GM23338 (cell line): ENCODE data around the gene PTH2. TPM values are rescaled to one million over a fixed set of nuclear protein-coding genes. Genes with fewer than 3 reads are reported as not detected.

ENCODE experiments used
- ATAC-seq: fragments of 200-7000 bp; cut with Tn5 transposase; 3 replicates; pipeline ENCODE4 v1.9.1; 2020
- DNase-seq: peaks from one replicate; pipeline ENCODE4 v3.0.0-alpha.2; 2015; ENCODE audit warnings: low spot score
- H2AFZ ChIP-seq: fragments of 200-600 bp; sonication (generic); 2 replicates; pipeline ENCODE4 v1.8.0; 2016; ENCODE audit warnings: antibody characterized with exemption, mild to moderate bottlenecking, moderate library complexity
- H3F3A ChIP-seq: fragments of 200-600 bp; sonication (generic); replicated peaks from 2 replicates; pipeline ENCODE4 v1.8.0; 2017; ENCODE audit warnings: antibody characterized with exemption, mixed run types, low read depth
- H3K27ac ChIP-seq: fragments of 200-600 bp; sonication (generic); 2 replicates; pipeline ENCODE4 v1.6.1; 2016; ENCODE audit warnings: low read depth
- H3K27me3 ChIP-seq: fragments of 200-600 bp; sonication (generic); 2 replicates; pipeline ENCODE4 v1.8.0; 2016; ENCODE audit warnings: mild to moderate bottlenecking, mixed run types, moderate library complexity; ENCODE audit not compliant: insufficient read depth
- H3K36me3 ChIP-seq: fragments of 200-600 bp; sonication (generic); 2 replicates; pipeline ENCODE4 v1.8.0; 2016; ENCODE audit warnings: mild to moderate bottlenecking; ENCODE audit not compliant: insufficient read depth
- H3K4me1 ChIP-seq: fragments of 200-600 bp; sonication (generic); 2 replicates; pipeline ENCODE4 v1.8.0; 2016; ENCODE audit warnings: mild to moderate bottlenecking, moderate library complexity; ENCODE audit not compliant: insufficient read depth
- H3K4me2 ChIP-seq: fragments of 200-600 bp; sonication (generic); 2 replicates; pipeline ENCODE4 v1.7.1; 2017; ENCODE audit warnings: mixed run types
- H3K4me3 ChIP-seq: fragments of 200-600 bp; sonication (generic); 2 replicates; pipeline ENCODE4 v1.6.1; 2016; ENCODE audit warnings: mixed run types
- H3K79me2 ChIP-seq: fragments of 200-600 bp; sonication (generic); replicated peaks from 2 replicates; pipeline ENCODE4 v1.8.0; 2017; ENCODE audit warnings: mild to moderate bottlenecking; ENCODE audit not compliant: insufficient read depth
- H3K9me2 ChIP-seq: fragments of 200-600 bp; sonication (generic); 2 replicates; pipeline ENCODE4 v1.8.0; 2017; ENCODE audit not compliant: insufficient read depth
- H4K20me1 ChIP-seq: fragments of 200-600 bp; sonication (generic); replicated peaks from 2 replicates; pipeline ENCODE4 v1.8.0; 2017; ENCODE audit warnings: mild to moderate bottlenecking; ENCODE audit not compliant: insufficient read depth
- H3K27ac Mint-ChIP-seq: 2 replicates; pipeline ENCODE4 v1.8.0; 2020; ENCODE audit warnings: inconsistent platforms, mild to moderate bottlenecking, moderate library complexity, mixed read lengths
- H3K27me3 Mint-ChIP-seq: 3 replicates; pipeline ENCODE4 v1.8.0; 2022; ENCODE audit warnings: low read depth, mild to moderate bottlenecking, moderate library complexity, mixed read lengths, inconsistent platforms; ENCODE audit not compliant: insufficient read depth, poor library complexity
- H3K36me3 Mint-ChIP-seq: 3 replicates; pipeline ENCODE4 v1.8.0; 2021; ENCODE audit warnings: low read depth, mild to moderate bottlenecking, inconsistent platforms, moderate library complexity, mixed read lengths
- H3K4me1 Mint-ChIP-seq: 3 replicates; pipeline ENCODE4 v1.8.0; 2020; ENCODE audit warnings: mild to moderate bottlenecking, inconsistent platforms, mixed read lengths
- H3K4me3 Mint-ChIP-seq: 3 replicates; pipeline ENCODE4 v1.8.0; 2021; ENCODE audit warnings: moderate library complexity, mild to moderate bottlenecking, inconsistent platforms, mixed read lengths
- H3K9me3 Mint-ChIP-seq: 3 replicates; pipeline ENCODE4 v1.8.0; 2020; ENCODE audit warnings: moderate library complexity, mild to moderate bottlenecking, inconsistent platforms, mixed read lengths
- CTCF ChIP-seq, 2 experiments: fragments of 200-600 bp in 1 of 2; sonication (generic) in 1 of 2; conservative IDR thresholded peaks; 2 replicates each; pipeline versions ENCODE4 v1.5.1 to v1.6.1; 2016 to 2017; ENCODE audit warnings: antibody characterized with exemption in 2 of 2, low read depth in 2 of 2, mild to moderate bottlenecking in 2 of 2, moderate library complexity in 1 of 2
- ETS1 ChIP-seq: IDR thresholded peaks from 2 replicates; pipeline ENCODE4 v1.6.1; 2016; ENCODE audit warnings: antibody characterized with exemption
- JUNB ChIP-seq: IDR thresholded peaks from one replicate; pipeline ENCODE4 v1.6.1; 2016; ENCODE audit warnings: antibody characterized with exemption; ENCODE audit not compliant: unreplicated experiment
- POLR2AphosphoS5 ChIP-seq: IDR thresholded peaks from 2 replicates; pipeline ENCODE4 v1.6.1; 2016; ENCODE audit warnings: antibody characterized with exemption, low read depth
- STAT1 ChIP-seq: IDR thresholded peaks from one replicate; pipeline ENCODE4 v1.6.1; 2016; ENCODE audit warnings: antibody characterized with exemption; ENCODE audit not compliant: unreplicated experiment
- ZNF331 ChIP-seq: fragments of 250-450 bp; sonication (Bioruptor Pico); IDR thresholded peaks from 2 replicates; pipeline ENCODE4 v1.5.0; 2020; ENCODE audit warnings: low read depth, mild to moderate bottlenecking, moderate library complexity
- polyA plus RNA-seq: library from polyadenylated mRNA; unstranded; fragments of >200 nt; fragmentation: Nextera tagmentation; extraction: Ambion mirVana; gene quantifications from 2 replicates; pipeline ENCODE4 v1.2.1, GENCODE V29; 2016
- total RNA-seq: library from RNA; depleted of rRNA; stranded (reverse); fragments of >200 nt; shearing (Covaris generic); gene quantifications from 2 replicates; pipeline ENCODE4 v1.2.3, GENCODE V29; 2014
- TF ChIP-seq, protein P1 (sequence below): IDR thresholded peaks from one replicate; pipeline ENCODE4 v1.6.1; 2018; ENCODE audit warnings: antibody characterized with exemption; ENCODE audit not compliant: unreplicated experiment

PTH2 gene
- total and polyA plus RNA-seq, 2 experiments from 2014 or later, result 1.6 TPM; not detected in 1

DNA sequence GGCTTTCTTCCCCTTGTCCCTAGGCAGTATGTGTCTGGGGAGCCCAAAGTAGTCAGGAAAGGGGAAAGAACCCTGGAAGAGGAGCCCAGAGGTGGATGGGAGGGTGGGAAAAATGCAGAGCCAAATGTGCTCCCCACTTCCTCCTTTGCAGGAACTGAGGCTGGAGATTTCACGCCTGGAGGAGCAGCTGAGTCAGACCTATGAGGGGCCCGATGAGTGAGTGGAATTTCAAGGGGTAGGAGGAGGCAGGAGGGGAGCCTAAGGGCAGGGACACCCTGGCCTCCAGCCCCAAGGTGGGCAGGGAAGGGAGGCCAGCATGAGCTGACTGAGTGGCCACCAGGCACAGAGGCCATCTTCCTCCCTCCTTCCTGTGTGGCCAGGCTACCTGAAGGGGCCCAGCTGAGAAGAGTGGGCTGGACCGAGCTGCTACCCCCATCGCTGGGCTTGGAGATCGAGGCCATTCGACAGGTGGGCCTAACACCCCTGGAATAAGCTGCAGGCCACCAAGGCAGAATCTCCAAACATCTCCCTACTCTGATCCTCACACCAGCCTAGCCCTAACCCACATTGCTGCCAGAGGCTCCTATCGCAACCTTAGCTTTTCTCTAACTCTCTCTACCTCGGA is 14.3 kb downstream of the PTH2 start:
- Histone ChIP-seq H3K27ac (no peak overlapping the region), H3K4me3 (no peak overlapping the region), H3K4me1 (peaks cover 10% of the 10 kb centered on the region), H2AFZ (no peak overlapping the region), H3F3A (no peaks in the 10 kb centered on the region), H3K9me2 (no peaks in the 10 kb centered on the region), H3K36me3 (no peaks in the 10 kb centered on the region), H3K4me2 (no peak overlapping the region), H3K79me2 (no peaks in the 10 kb centered on the region), H4K20me1 (no peaks in the 10 kb centered on the region), H3K27me3 (no peaks in the 10 kb centered on the region)
- Mint-ChIP-seq H3K9me3 (no peaks in the 10 kb centered on the region; the same call in 2 of the 3 replicates), H3K27ac (peak overlapping the region; percentile 27; the same call in 1 of the 2 replicates), H3K27me3 (peaks cover 19% of the 10 kb centered on the region), H3K36me3 (no peaks in the 10 kb centered on the region), H3K4me3 (no peak overlapping the region), H3K4me1 (peaks cover 13% of the 10 kb centered on the region)
- ATAC-seq, result no peak
- DNase-seq, result no peak
- TF ChIP-seq JUNB, result no peak
- no peak for TF ChIP-seq POLR2AphosphoS5
- no peak for TF ChIP-seq CTCF (conservative IDR thresholded peaks at IDR 0.05; ENCODE audit: low read depth in 2 of 2)

- peaks cover 8% of the 10 kb centered on the region; the same call in 1 of the 2 replicates for H3F3A ChIP-seq
- no peaks in the 10 kb centered on the region for H3K27me3 ChIP-seq
- DNase-seq, result no peak
- H3K36me3 ChIP-seq, result no peaks in the 10 kb centered on the region
- no peak overlapping the region for H3K27ac ChIP-seq
- no peak overlapping the region for H3K4me2 ChIP-seq
- no peaks in the 10 kb centered on the region for H4K20me1 ChIP-seq
- H3K9me2 ChIP-seq, result no peaks in the 10 kb centered on the region
- H3K79me2 ChIP-seq, result no peaks in the 10 kb centered on the region
- H2AFZ ChIP-seq, result no peak overlapping the region
- H3K4me3 Mint-ChIP-seq, result no peak overlapping the region; the same call in 2 of the 3 replicates
- ATAC-seq, result no peak
- H3K4me1 ChIP-seq, result peaks cover 20% of the 10 kb centered on the region
- H3K27ac Mint-ChIP-seq, result no peak overlapping the region
- no peaks in the 10 kb centered on the region; the same call in 2 of the 3 replicates for H3K9me3 Mint-ChIP-seq
- no peak overlapping the region for H3K4me3 ChIP-seq
- H3K4me1 Mint-ChIP-seq, result peaks cover 22% of the 10 kb centered on the region
- no peaks in the 10 kb centered on the region for H3K36me3 Mint-ChIP-seq
- H3K27me3 Mint-ChIP-seq, result peaks cover 22% of the 10 kb centered on the region
- no peak for TF ChIP-seq ZNF331
- no peak for TF ChIP-seq ETS1
- TF ChIP-seq, protein P1, sequence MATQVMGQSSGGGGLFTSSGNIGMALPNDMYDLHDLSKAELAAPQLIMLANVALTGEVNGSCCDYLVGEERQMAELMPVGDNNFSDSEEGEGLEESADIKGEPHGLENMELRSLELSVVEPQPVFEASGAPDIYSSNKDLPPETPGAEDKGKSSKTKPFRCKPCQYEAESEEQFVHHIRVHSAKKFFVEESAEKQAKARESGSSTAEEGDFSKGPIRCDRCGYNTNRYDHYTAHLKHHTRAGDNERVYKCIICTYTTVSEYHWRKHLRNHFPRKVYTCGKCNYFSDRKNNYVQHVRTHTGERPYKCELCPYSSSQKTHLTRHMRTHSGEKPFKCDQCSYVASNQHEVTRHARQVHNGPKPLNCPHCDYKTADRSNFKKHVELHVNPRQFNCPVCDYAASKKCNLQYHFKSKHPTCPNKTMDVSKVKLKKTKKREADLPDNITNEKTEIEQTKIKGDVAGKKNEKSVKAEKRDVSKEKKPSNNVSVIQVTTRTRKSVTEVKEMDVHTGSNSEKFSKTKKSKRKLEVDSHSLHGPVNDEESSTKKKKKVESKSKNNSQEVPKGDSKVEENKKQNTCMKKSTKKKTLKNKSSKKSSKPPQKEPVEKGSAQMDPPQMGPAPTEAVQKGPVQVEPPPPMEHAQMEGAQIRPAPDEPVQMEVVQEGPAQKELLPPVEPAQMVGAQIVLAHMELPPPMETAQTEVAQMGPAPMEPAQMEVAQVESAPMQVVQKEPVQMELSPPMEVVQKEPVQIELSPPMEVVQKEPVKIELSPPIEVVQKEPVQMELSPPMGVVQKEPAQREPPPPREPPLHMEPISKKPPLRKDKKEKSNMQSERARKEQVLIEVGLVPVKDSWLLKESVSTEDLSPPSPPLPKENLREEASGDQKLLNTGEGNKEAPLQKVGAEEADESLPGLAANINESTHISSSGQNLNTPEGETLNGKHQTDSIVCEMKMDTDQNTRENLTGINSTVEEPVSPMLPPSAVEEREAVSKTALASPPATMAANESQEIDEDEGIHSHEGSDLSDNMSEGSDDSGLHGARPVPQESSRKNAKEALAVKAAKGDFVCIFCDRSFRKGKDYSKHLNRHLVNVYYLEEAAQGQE, result no peak
- no peak for TF ChIP-seq JUNB
- no peak for TF ChIP-seq STAT1
- no peak for TF ChIP-seq POLR2AphosphoS5
These were observed 15.7 kb downstream of the PTH2 start for GRCh38 chr19:49407482-49408015.
